OCI-LY7 (cell line): Measurements from ENCODE around the gene GRM1. TPM values are rescaled to one million over a fixed set of nuclear protein-coding genes. Genes with fewer than 3 reads are reported as not detected.

Experiments used
- BruUV-seq: library from RNA; stranded (reverse); fragments of 400-500 nt; replicated peaks from 2 replicates; lab custom pipeline; 2021; lab: Mats Ljungman, UMichigan
- CTCF ChIA-PET: fragments of 300-600 bp; sonication (Branson Sonifier 250); formaldehyde crosslinking; loops from one replicate; lab custom pipeline; 2022; ENCODE audit warnings: antibody characterized with exemption; ENCODE audit not compliant: unreplicated experiment; lab: Charles Lee
- POLR2A ChIA-PET: fragments of 300-600 bp; sonication (Branson Sonifier 250); formaldehyde crosslinking; loops from one replicate; lab custom pipeline; 2022; ENCODE audit warnings: antibody characterized with exemption; lab: Charles Lee
- DNase-seq: peaks from one replicate; pipeline ENCODE4 v3.0.0-alpha.2; 2015; ENCODE audit warnings: low spot score
- H2AFZ ChIP-seq: fragments of 200-600 bp; sonication (generic), shearing (Covaris generic); 2 replicates; pipeline ENCODE4 v1.6.1; 2014; ENCODE audit warnings: mild to moderate bottlenecking, antibody characterized with exemption, low read length, moderate library complexity
- H3K27ac ChIP-seq: fragments of 200-600 bp; sonication (generic); 2 replicates; pipeline ENCODE4 v1.5.1; 2014; ENCODE audit warnings: mixed run types, low read depth, mild to moderate bottlenecking, moderate library complexity, low read length, inconsistent platforms; ENCODE audit not compliant: poor library complexity, severe bottlenecking
- H3K36me3 ChIP-seq: fragments of 200-600 bp; sonication (generic); 2 replicates; pipeline ENCODE4 v1.6.1; 2014; ENCODE audit warnings: mild to moderate bottlenecking, antibody characterized with exemption, low read length, moderate library complexity, mixed read lengths; ENCODE audit not compliant: insufficient read depth
- H3K4me1 ChIP-seq: fragments of 200-600 bp; sonication (generic); 2 replicates; pipeline ENCODE4 v1.5.1; 2014; ENCODE audit warnings: mild to moderate bottlenecking, low read length; ENCODE audit not compliant: insufficient read depth, poor library complexity, severe bottlenecking
- H3K4me2 ChIP-seq: fragments of 200-600 bp; sonication (generic); 2 replicates; pipeline ENCODE4 v1.6.1; 2014; ENCODE audit warnings: mild to moderate bottlenecking, low read length
- H3K4me3 ChIP-seq: fragments of 200-600 bp; sonication (generic); 2 replicates; pipeline ENCODE4 v1.5.1; 2014; ENCODE audit warnings: mild to moderate bottlenecking, low read depth, low read length; ENCODE audit not compliant: poor library complexity, severe bottlenecking
- H3K79me2 ChIP-seq: fragments of 200-600 bp; sonication (generic); 2 replicates; pipeline ENCODE4 v1.6.1; 2016; ENCODE audit warnings: low read depth, mild to moderate bottlenecking, low read length, moderate library complexity, mixed read lengths; ENCODE audit not compliant: insufficient read depth
- H3K9me2 ChIP-seq: fragments of 200-600 bp; sonication (generic); 2 replicates; pipeline ENCODE4 v1.6.1; 2016; ENCODE audit warnings: mild to moderate bottlenecking, low read length, mixed read lengths; ENCODE audit not compliant: insufficient read depth
- H3K9me3 ChIP-seq: fragments of 200-600 bp; sonication (generic); 2 replicates; pipeline ENCODE4 v1.6.1; 2014; ENCODE audit warnings: mild to moderate bottlenecking, mixed run types, low read length, mixed read lengths
- H4K20me1 ChIP-seq: fragments of 200-600 bp; sonication (generic); 2 replicates; pipeline ENCODE4 v1.6.1; 2014; ENCODE audit warnings: mild to moderate bottlenecking, antibody characterized with exemption, low read length, moderate library complexity, mixed read lengths; ENCODE audit not compliant: insufficient read depth
- CTCF ChIP-seq: fragments of 200-600 bp; sonication (generic); conservative IDR thresholded peaks from 2 replicates; pipeline ENCODE4 v1.5.1; 2014; ENCODE audit warnings: mild to moderate bottlenecking, antibody characterized with exemption, low read length, moderate library complexity, mixed read lengths
- EZH2phosphoT487 ChIP-seq: fragments of 200-600 bp; sonication (generic); IDR thresholded peaks from 2 replicates; pipeline ENCODE4 v1.6.1; 2018; ENCODE audit warnings: low read depth, borderline replicate concordance, mild to moderate bottlenecking, mixed run types, antibody characterized with exemption, low read length, moderate library complexity, mixed read lengths
- intact Hi-C: fragments of 100-400 bp; cut with micrococcal nuclease; formaldehyde crosslinking; loops from one replicate; pipeline ENCODE4 v1.10.0; 2022; ENCODE audit not compliant: unreplicated experiment
- total RNA-seq, 2 experiments: library from RNA; depleted of rRNA in 1 of 2; stranded (reverse); fragments of >200 nt in 1 of 2; shearing (Covaris generic) in 1 of 2; gene quantifications; 2 replicates each; pipeline ENCODE4 v1.2.3, GENCODE V29; 2014 to 2022

Gene GRM1
- total RNA-seq, 2 experiments from 2014 or later: not detected

- TF ChIP-seq EZH2phosphoT487: no peak
- TF ChIP-seq CTCF: no peak
- no peak overlapping the region for H3K4me3 ChIP-seq
- DNase-seq: no peak
- H3K36me3 ChIP-seq: no peaks in the 10 kb centered on the region
- intact Hi-C loops: no loop called here
- H4K20me1 ChIP-seq: no peaks in the 10 kb centered on the region
- H3K4me1 ChIP-seq: no peaks in the 10 kb centered on the region
- no peaks in the 10 kb centered on the region for H3K79me2 ChIP-seq
- no TSS peak for BruUV-seq
- CTCF ChIA-PET: no interaction called here
- no peak overlapping the region for H2AFZ ChIP-seq
- no peak overlapping the region for H3K4me2 ChIP-seq
- no peaks in the 10 kb centered on the region for H3K9me3 ChIP-seq
- no peaks in the 10 kb centered on the region for H3K9me2 ChIP-seq
- POLR2A ChIA-PET: interaction anchor here (0.6 kb wide), 1 partner anchor 86 kb away, joined by 3 read pairs; no protein-coding TSS in a partner anchor
- H3K27ac ChIP-seq: no peak overlapping the region
Measured at GRCh38 chr6:146388736-146389364, 360.0 kb downstream of the GRM1 start.

- no peaks in the 10 kb centered on the region for H3K9me2 ChIP-seq
- intact Hi-C loops: no loop called here
- CTCF ChIA-PET: no interaction called here
- H3K27ac ChIP-seq: no peak overlapping the region
- no peak for DNase-seq
- TF ChIP-seq EZH2phosphoT487 (no peak), CTCF (no peak)
- H4K20me1 ChIP-seq: no peaks in the 10 kb centered on the region
- H3K9me3 ChIP-seq: no peaks in the 10 kb centered on the region
- POLR2A ChIA-PET: no interaction called here
- H2AFZ ChIP-seq: no peak overlapping the region
- no TSS peak for BruUV-seq
- no peaks in the 10 kb centered on the region for H3K79me2 ChIP-seq
- H3K4me1 ChIP-seq: no peaks in the 10 kb centered on the region
- no peak overlapping the region for H3K4me3 ChIP-seq
- H3K36me3 ChIP-seq: no peaks in the 10 kb centered on the region
- no peak overlapping the region for H3K4me2 ChIP-seq
Measured at GRCh38 chr6:146389740-146390139, 360.9 kb downstream of the GRM1 start.

DNA sequence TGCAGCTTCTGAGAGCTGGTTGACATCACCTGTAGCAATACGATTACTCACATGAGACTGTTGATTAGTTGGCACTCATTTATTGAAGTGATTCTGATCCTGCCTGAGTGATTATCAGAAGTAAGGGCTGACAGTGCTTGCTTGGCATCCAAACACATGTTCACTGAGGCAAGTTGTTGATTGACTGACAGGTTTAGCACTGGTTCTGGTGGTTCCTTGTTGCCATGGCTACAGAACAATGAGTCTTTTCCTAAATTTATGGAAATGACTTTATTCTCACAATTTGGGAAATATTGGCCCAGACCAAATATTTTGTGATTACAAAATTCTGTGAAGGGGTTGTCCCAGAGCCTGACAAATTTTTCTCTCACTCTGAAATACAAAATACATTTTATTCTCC is 368.8 kb downstream of the GRM1 start:
- ChIA-PET POLR2A (no interaction called here), CTCF (no interaction called here)
- no peaks in the 10 kb centered on the region for H3K9me2 ChIP-seq
- no peak overlapping the region for H2AFZ ChIP-seq
- H3K4me1 ChIP-seq: no peaks in the 10 kb centered on the region
- H3K9me3 ChIP-seq: no peaks in the 10 kb centered on the region
- H3K27ac ChIP-seq: no peak overlapping the region
- no peaks in the 10 kb centered on the region for H4K20me1 ChIP-seq
- no TSS peak for BruUV-seq
- intact Hi-C loops: no loop called here
- no peaks in the 10 kb centered on the region for H3K36me3 ChIP-seq
- no peak overlapping the region for H3K4me2 ChIP-seq
- no peaks in the 10 kb centered on the region for H3K79me2 ChIP-seq
- DNase-seq: no peak
- H3K4me3 ChIP-seq: no peak overlapping the region
- TF ChIP-seq EZH2phosphoT487 (no peak), CTCF (no peak)
